ENCODE data around the gene MRPL37.

DNA sequence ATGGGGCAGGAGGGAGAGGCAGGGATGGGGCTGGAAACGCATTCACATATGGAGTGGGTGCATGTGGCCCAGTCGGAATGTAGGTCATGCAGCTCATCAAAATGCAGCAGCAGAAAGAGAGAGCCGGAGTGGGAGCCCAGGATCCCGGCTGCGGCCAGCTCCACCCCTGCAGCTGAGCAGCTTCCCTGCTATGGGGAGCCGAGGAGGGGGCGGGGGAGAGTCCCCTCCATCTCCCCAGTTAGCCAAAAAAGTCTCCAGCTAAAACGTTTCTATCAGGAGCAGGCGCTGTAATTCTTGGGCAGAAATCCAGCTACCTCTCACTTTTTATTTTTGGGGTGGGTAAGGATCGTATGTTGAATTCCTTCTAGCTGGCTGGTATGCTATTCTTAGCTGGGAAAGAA, 39.7 kb downstream of the MRPL37 start:
- TF ChIP-seq, protein P1, sequence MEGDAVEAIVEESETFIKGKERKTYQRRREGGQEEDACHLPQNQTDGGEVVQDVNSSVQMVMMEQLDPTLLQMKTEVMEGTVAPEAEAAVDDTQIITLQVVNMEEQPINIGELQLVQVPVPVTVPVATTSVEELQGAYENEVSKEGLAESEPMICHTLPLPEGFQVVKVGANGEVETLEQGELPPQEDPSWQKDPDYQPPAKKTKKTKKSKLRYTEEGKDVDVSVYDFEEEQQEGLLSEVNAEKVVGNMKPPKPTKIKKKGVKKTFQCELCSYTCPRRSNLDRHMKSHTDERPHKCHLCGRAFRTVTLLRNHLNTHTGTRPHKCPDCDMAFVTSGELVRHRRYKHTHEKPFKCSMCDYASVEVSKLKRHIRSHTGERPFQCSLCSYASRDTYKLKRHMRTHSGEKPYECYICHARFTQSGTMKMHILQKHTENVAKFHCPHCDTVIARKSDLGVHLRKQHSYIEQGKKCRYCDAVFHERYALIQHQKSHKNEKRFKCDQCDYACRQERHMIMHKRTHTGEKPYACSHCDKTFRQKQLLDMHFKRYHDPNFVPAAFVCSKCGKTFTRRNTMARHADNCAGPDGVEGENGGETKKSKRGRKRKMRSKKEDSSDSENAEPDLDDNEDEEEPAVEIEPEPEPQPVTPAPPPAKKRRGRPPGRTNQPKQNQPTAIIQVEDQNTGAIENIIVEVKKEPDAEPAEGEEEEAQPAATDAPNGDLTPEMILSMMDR (IDR thresholded peaks at IDR 0.05; ENCODE audit: low read depth, low read length) = no peak
- TF ChIP-seq, protein P2, sequence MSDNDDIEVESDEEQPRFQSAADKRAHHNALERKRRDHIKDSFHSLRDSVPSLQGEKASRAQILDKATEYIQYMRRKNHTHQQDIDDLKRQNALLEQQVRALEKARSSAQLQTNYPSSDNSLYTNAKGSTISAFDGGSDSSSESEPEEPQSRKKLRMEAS (IDR thresholded peaks at IDR 0.05; ENCODE audit: low read depth, low read length) = no peak

All from NB4 (cell line).